Mucosa of stomach (tissue), 1 donor: ENCODE results near the gene ZNF467.

ENCODE experiments used
- H3K27me3 ChIP-seq: one replicate; pipeline ENCODE4 v1.7.0; 2013; ENCODE audit warnings: mild to moderate bottlenecking, low read length; ENCODE audit not compliant: control insufficient read depth, insufficient read depth
- H3K36me3 ChIP-seq: one replicate; pipeline ENCODE4 v1.7.0; 2013; ENCODE audit warnings: low read length; ENCODE audit not compliant: control insufficient read depth, insufficient read depth
- H3K4me1 ChIP-seq: one replicate; pipeline ENCODE4 v1.7.0; 2013; ENCODE audit warnings: mild to moderate bottlenecking, low read length; ENCODE audit not compliant: control insufficient read depth, insufficient read depth
- H3K4me3 ChIP-seq: one replicate; pipeline ENCODE4 v1.7.0; 2013; ENCODE audit warnings: low read length
- H3K9ac ChIP-seq: one replicate; pipeline ENCODE4 v1.7.0; 2013; ENCODE audit warnings: mild to moderate bottlenecking, low read length, moderate library complexity
- H3K9me3 ChIP-seq: one replicate; pipeline ENCODE4 v1.7.0; 2013; ENCODE audit warnings: mild to moderate bottlenecking, low read length, moderate library complexity; ENCODE audit not compliant: control insufficient read depth
- donor health status: Pancreatic carcinoma.

The ZNF467 gene

GRCh38 chr7:149790754-149791360 lies 17.5 kb upstream of the ZNF467 start:
- H3K4me1 ChIP-seq, result peaks cover 10% of the 10 kb centered on the region
- H3K27me3 ChIP-seq, result peaks cover 40% of the 10 kb centered on the region
- no peak overlapping the region for H3K4me3 ChIP-seq
- no peaks in the 10 kb centered on the region for H3K36me3 ChIP-seq
- H3K9ac ChIP-seq, result no peak overlapping the region
- no peaks in the 10 kb centered on the region for H3K9me3 ChIP-seq

DNA sequence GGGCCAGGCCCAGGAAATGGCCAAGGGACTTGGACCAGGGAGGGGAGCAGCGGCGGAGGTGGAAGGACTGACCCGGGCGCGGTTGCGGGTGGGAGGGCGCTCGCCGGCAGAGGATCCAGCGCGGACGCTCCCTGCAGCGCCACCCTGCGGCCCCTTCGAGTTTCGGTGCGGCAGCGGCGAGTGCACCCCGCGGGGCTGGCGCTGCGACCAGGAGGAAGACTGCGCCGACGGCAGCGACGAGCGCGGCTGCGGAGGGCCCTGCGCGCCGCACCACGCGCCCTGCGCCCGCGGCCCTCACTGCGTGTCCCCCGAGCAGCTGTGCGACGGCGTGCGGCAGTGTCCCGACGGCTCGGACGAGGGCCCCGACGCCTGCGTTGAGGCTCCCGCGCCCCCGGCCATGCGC lies 16.8 kb upstream of the ZNF467 start:
- Histone ChIP-seq H3K4me3 (no peak overlapping the region), H3K9ac (no peak overlapping the region), H3K27me3 (peaks cover 40% of the 10 kb centered on the region), H3K36me3 (no peaks in the 10 kb centered on the region), H3K9me3 (no peaks in the 10 kb centered on the region), H3K4me1 (peaks cover 10% of the 10 kb centered on the region)

GRCh38 chr7:149789101-149789500 lies 15.7 kb upstream of the ZNF467 start:
- Histone ChIP-seq H3K27me3 (peaks cover 40% of the 10 kb centered on the region), H3K4me1 (peaks cover 10% of the 10 kb centered on the region), H3K9me3 (no peaks in the 10 kb centered on the region), H3K9ac (no peak overlapping the region), H3K4me3 (no peak overlapping the region), H3K36me3 (no peaks in the 10 kb centered on the region)

DNA sequence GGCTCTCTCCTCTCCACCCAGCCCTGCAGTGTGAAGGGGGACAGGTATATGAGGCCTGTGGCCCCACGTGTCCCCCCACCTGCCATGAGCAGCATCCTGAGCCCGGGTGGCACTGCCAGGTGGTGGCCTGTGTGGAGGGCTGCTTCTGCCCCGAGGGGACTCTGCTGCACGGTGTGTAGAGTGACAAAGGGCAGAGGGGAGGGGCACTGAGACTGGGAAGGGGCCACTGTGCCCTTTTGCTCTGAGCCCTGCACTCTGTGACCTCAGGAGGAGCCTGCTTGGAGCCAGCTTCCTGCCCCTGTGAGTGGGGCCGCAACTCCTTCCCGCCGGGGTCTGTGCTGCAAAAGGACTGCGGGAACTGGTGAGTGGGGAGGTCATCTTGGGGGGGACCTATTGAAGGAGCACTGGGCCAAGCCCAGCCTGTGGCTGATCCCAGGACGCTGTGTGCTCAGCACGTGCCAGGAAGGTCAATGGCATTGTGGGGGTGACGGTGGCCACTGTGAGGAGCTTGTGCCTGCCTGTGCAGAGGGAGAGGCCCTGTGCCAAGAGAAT lies 15.0 kb upstream of the ZNF467 start:
- no peaks in the 10 kb centered on the region for H3K9me3 ChIP-seq
- no peak overlapping the region for H3K9ac ChIP-seq
- peaks cover 46% of the 10 kb centered on the region for H3K27me3 ChIP-seq
- H3K36me3 ChIP-seq, result no peaks in the 10 kb centered on the region
- no peak overlapping the region for H3K4me3 ChIP-seq
- peaks cover 10% of the 10 kb centered on the region for H3K4me1 ChIP-seq

GRCh38 chr7:149787428-149788299 lies 14.3 kb upstream of the ZNF467 start:
- Histone ChIP-seq H3K9ac (no peak overlapping the region), H3K27me3 (peaks cover 46% of the 10 kb centered on the region), H3K36me3 (no peaks in the 10 kb centered on the region), H3K9me3 (no peaks in the 10 kb centered on the region), H3K4me1 (peaks cover 10% of the 10 kb centered on the region), H3K4me3 (no peak overlapping the region)

- no peaks in the 10 kb centered on the region for H3K9me3 ChIP-seq
- H3K4me1 ChIP-seq, result peaks cover 10% of the 10 kb centered on the region
- peaks cover 39% of the 10 kb centered on the region for H3K27me3 ChIP-seq
- no peak overlapping the region for H3K9ac ChIP-seq
- no peak overlapping the region for H3K4me3 ChIP-seq
- no peaks in the 10 kb centered on the region for H3K36me3 ChIP-seq
Observed at GRCh38 chr7:149785983-149786382, 12.6 kb upstream of the ZNF467 start.

DNA sequence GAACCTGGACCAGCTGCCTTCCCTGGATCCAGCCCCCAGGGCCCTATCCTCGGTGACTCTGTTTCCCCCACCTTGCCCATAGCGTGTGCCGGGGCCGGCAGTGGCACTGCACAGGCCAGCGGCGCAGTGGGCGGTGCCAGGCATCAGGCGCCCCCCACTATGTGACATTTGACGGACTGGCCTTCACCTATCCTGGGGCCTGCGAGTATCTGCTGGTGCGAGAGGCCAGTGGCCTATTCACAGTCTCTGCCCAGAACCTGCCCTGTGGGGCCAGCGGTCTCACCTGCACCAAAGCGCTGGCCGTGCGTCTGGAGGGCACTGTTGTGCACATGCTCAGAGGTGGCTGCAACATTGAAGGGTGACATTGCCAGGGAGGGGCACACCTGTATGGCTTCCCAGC lies 12.0 kb upstream of the ZNF467 start:
- H3K9me3 ChIP-seq, result no peaks in the 10 kb centered on the region
- peaks cover 10% of the 10 kb centered on the region for H3K4me1 ChIP-seq
- no peak overlapping the region for H3K9ac ChIP-seq
- no peak overlapping the region for H3K4me3 ChIP-seq
- H3K27me3 ChIP-seq, result peaks cover 33% of the 10 kb centered on the region
- H3K36me3 ChIP-seq, result no peaks in the 10 kb centered on the region

GRCh38 chr7:149784251-149784608 lies 10.8 kb upstream of the ZNF467 start:
- Histone ChIP-seq H3K9ac (no peak overlapping the region), H3K9me3 (no peaks in the 10 kb centered on the region), H3K4me1 (peaks cover 10% of the 10 kb centered on the region), H3K27me3 (peaks cover 21% of the 10 kb centered on the region), H3K4me3 (no peak overlapping the region), H3K36me3 (no peaks in the 10 kb centered on the region)

DNA sequence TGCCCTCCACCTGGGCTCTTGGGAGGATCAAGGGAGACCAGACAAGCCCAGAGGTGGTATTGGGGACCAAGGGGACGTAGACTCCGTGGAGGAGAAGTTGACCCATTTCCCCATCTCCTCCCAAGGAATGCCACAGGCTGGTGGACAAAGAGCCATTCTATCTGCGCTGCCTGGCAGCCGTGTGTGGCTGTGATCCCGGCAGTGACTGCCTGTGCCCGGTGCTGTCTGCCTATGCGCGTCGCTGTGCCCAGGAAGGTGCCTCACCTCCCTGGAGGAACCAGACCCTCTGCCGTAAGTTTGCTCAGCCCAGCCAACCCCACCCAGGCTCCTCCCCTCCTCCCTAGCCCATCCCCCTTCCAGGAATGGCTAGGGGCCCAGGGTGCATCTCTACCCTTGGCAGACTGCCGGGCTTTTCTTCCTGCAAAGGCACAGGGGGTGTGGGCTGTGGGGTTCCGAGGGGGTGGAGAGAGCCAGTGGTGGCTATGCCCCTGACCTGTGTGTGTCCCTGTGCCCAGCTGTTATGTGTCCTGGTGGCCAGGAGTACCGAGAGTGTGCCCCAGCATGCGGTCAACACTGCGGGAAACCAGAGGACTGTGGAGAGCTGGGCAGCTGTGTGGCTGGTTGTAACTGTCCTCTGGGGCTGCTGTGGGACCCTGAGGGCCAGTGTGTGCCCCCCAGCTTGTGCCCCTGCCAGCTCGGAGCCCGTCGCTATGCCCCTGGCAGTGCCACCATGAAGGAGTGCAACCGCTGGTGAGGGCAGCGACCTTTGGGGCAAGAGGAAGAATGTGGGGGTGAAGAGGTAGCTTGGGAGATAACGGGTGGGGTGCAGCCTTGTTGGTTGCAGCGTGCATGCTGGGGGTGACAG lies 10.2 kb upstream of the ZNF467 start:
- Histone ChIP-seq H3K9me3 (no peaks in the 10 kb centered on the region), H3K27me3 (peaks cover 19% of the 10 kb centered on the region), H3K4me1 (peaks cover 10% of the 10 kb centered on the region), H3K36me3 (no peaks in the 10 kb centered on the region), H3K9ac (no peak overlapping the region), H3K4me3 (no peak overlapping the region)

DNA sequence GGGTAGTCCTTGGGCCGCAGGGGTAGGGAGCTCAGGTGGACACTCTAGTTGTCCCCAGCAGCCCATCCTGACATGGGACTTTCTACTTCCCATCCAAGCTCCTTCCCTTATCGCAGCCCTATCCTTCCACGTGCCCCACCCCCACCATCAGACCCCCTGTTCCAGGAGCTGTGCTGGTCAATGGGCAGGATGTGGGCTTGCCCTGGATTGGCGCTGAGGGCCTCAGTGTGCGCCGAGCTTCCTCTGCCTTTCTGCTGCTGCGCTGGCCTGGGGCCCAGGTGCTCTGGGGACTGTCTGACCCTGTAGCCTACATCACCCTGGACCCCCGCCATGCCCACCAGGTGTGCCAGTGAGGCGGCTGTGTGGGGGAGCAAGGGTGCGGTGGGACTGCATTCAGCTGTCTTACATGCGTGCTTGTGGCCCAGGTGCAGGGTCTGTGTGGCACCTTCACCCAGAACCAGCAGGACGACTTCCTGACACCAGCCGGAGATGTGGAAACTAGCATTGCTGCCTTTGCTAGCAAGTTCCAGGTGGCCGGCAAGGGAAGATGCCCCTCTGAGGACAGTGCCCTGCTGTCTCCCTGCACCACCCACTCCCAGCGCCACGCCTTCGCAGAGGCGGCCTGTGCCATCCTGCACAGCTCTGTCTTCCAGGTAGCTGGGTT lies 9.4 kb upstream of the ZNF467 start:
- H3K4me1 ChIP-seq, result peaks cover 6% of the 10 kb centered on the region
- no peak overlapping the region for H3K4me3 ChIP-seq
- no peak overlapping the region for H3K9ac ChIP-seq
- H3K27me3 ChIP-seq, result peaks cover 14% of the 10 kb centered on the region
- no peaks in the 10 kb centered on the region for H3K36me3 ChIP-seq
- no peaks in the 10 kb centered on the region for H3K9me3 ChIP-seq

- H3K36me3 ChIP-seq, result no peaks in the 10 kb centered on the region
- H3K9ac ChIP-seq, result no peak overlapping the region
- no peaks in the 10 kb centered on the region for H3K9me3 ChIP-seq
- no peaks in the 10 kb centered on the region for H3K4me1 ChIP-seq
- H3K4me3 ChIP-seq, result no peak overlapping the region
- H3K27me3 ChIP-seq, result peaks cover 13% of the 10 kb centered on the region
Observed at GRCh38 chr7:149781921-149782320, 8.5 kb upstream of the ZNF467 start.
